ENCODE results near the gene CUX1. TPM values are rescaled to one million over a fixed set of nuclear protein-coding genes. Genes with fewer than 3 reads are reported as not detected.

The CUX1 gene
- total RNA-seq, 1 experiment from 2014 or later, result 64.3 TPM

DNA sequence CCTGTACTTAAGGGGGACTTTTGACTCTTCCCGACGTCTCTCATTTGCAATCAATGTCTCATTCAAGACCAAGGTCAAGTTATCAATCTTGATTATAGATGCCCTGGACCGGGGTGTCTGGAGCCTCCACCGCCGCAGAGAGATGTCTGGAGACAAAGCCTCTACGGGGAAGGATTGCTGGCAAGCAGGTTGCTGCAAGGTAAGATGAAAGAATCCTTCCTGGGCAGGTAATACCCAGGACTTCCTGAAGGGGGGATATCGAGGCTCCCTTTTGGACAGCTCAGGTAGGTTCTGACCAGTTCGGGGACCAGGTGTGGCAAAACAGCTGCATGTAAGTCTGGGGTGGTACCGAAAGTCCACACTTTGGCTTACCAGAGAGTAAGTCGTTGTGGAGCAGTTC is 12.5 kb upstream of the CUX1 start:
- H3K4me3 Mint-ChIP-seq, result peak overlapping the region; percentile 62
- POLR2A ChIA-PET, result interaction anchor here (0.7 to 1.0 kb wide), 3 partner anchors 61 to 209 kb away, joined by 3 to 9 read pairs (median 3); no protein-coding TSS in a partner anchor

DNA sequence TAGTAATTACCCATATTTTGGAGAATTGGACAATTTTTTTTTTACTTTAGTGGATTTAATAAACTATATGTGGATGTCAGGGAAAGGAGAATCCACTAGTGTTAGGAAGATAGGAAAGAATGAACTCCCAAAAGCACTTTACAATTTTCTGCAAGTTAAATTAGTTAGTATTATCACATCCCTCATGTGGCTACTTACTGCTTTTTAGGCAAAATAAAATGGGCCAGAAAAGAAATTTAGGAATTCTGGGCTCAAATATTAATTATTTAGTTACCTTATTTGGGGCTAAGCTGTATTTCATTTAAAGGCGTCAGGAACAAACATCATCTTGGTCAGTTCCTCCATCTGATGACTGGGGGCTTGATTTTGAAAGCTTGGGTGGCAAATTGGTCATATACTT is 4.8 kb upstream of the CUX1 start:
- CTCF ChIA-PET, result no interaction called here
- H3K4me1 Mint-ChIP-seq, result peaks cover 12% of the 10 kb centered on the region
- POLR2A ChIA-PET, result no interaction called here

More for the DNA sequence above, 12.5 kb upstream of the CUX1 start:
- Mint-ChIP-seq H3K27ac (no peak overlapping the region), H3K27me3 (ENCODE audit: low read depth) (peaks cover 17% of the 10 kb centered on the region), H3K4me1 (peaks cover 23% of the 10 kb centered on the region), H3K9me3 (no peaks in the 10 kb centered on the region), H3K36me3 (no peaks in the 10 kb centered on the region)
- TF ChIP-seq, protein P1, sequence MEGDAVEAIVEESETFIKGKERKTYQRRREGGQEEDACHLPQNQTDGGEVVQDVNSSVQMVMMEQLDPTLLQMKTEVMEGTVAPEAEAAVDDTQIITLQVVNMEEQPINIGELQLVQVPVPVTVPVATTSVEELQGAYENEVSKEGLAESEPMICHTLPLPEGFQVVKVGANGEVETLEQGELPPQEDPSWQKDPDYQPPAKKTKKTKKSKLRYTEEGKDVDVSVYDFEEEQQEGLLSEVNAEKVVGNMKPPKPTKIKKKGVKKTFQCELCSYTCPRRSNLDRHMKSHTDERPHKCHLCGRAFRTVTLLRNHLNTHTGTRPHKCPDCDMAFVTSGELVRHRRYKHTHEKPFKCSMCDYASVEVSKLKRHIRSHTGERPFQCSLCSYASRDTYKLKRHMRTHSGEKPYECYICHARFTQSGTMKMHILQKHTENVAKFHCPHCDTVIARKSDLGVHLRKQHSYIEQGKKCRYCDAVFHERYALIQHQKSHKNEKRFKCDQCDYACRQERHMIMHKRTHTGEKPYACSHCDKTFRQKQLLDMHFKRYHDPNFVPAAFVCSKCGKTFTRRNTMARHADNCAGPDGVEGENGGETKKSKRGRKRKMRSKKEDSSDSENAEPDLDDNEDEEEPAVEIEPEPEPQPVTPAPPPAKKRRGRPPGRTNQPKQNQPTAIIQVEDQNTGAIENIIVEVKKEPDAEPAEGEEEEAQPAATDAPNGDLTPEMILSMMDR (IDR thresholded peaks at IDR 0.05), result peak; percentile 82
- no peak for TF ChIP-seq NFE2L1 (CRISPR knock-in tag; IDR thresholded peaks at IDR 0.05)
- peak; percentile 90 for ATAC-seq
- peak; percentile 73 for DNase-seq (ENCODE audit: low spot score)
- CTCF ChIA-PET, result interaction anchor here (0.7 to 2.5 kb wide), 33 partner anchors 8 to 463 kb away, joined by 3 to 18 read pairs (median 4); partner anchors contain the start of gene CUX1

GRCh38 chr7:101813402-101814019 is 3.9 kb upstream of the CUX1 start:
- ChIA-PET CTCF (interaction anchor here (0.6 to 1.6 kb wide), 10 partner anchors 9 to 287 kb away, joined by 3 to 15 read pairs (median 4); no protein-coding TSS in a partner anchor), POLR2A (no interaction called here)
- peak overlapping the region; percentile 36 for H3K4me3 Mint-ChIP-seq
- H3K27me3 Mint-ChIP-seq (ENCODE audit: low read depth), result peaks cover 9% of the 10 kb centered on the region
- H3K9me3 Mint-ChIP-seq, result no peaks in the 10 kb centered on the region
- ATAC-seq, result no peak
- no peak overlapping the region for H3K27ac Mint-ChIP-seq
- DNase-seq (ENCODE audit: low spot score), result peak; percentile 7
- H3K4me1 Mint-ChIP-seq, result peaks cover 21% of the 10 kb centered on the region
- H3K36me3 Mint-ChIP-seq, result no peaks in the 10 kb centered on the region
- TF ChIP-seq ZNF671 (CRISPR knock-in tag; IDR thresholded peaks at IDR 0.05), result no peak
- TF ChIP-seq ZNF263 (CRISPR knock-in tag; IDR thresholded peaks at IDR 0.05; ENCODE audit: low read depth), result no peak
- no peak for TF ChIP-seq HMGXB4 (CRISPR knock-in tag; IDR thresholded peaks at IDR 0.05)
- TF ChIP-seq, protein P2, sequence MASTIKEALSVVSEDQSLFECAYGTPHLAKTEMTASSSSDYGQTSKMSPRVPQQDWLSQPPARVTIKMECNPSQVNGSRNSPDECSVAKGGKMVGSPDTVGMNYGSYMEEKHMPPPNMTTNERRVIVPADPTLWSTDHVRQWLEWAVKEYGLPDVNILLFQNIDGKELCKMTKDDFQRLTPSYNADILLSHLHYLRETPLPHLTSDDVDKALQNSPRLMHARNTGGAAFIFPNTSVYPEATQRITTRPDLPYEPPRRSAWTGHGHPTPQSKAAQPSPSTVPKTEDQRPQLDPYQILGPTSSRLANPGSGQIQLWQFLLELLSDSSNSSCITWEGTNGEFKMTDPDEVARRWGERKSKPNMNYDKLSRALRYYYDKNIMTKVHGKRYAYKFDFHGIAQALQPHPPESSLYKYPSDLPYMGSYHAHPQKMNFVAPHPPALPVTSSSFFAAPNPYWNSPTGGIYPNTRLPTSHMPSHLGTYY (CRISPR knock-in tag; IDR thresholded peaks at IDR 0.05), result no peak
- TF ChIP-seq, protein P3, sequence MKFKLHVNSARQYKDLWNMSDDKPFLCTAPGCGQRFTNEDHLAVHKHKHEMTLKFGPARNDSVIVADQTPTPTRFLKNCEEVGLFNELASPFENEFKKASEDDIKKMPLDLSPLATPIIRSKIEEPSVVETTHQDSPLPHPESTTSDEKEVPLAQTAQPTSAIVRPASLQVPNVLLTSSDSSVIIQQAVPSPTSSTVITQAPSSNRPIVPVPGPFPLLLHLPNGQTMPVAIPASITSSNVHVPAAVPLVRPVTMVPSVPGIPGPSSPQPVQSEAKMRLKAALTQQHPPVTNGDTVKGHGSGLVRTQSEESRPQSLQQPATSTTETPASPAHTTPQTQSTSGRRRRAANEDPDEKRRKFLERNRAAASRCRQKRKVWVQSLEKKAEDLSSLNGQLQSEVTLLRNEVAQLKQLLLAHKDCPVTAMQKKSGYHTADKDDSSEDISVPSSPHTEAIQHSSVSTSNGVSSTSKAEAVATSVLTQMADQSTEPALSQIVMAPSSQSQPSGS (CRISPR knock-in tag; IDR thresholded peaks at IDR 0.05; ENCODE audit: borderline replicate concordance, low read depth), result no peak
- TF ChIP-seq ZNF232 (CRISPR knock-in tag; IDR thresholded peaks at IDR 0.05), result no peak

More for the DNA sequence above, 4.8 kb upstream of the CUX1 start:
- H3K4me3 Mint-ChIP-seq, result no peak overlapping the region
- H3K27ac Mint-ChIP-seq, result no peak overlapping the region
- no peaks in the 10 kb centered on the region for H3K9me3 Mint-ChIP-seq
- peaks cover 9% of the 10 kb centered on the region for H3K27me3 Mint-ChIP-seq (ENCODE audit: low read depth)
- TF ChIP-seq TEAD1 (CRISPR knock-in tag; IDR thresholded peaks at IDR 0.05) (no peak), RELA (CRISPR knock-in tag; IDR thresholded peaks at IDR 0.05; ENCODE audit: borderline replicate concordance) (no peak), FOXP1 (CRISPR knock-in tag; IDR thresholded peaks at IDR 0.05; ENCODE audit: borderline replicate concordance) (no peak), FOXP4 (CRISPR knock-in tag; IDR thresholded peaks at IDR 0.05) (no peak), SMAD4 (CRISPR knock-in tag; IDR thresholded peaks at IDR 0.05) (no peak), TP53 (CRISPR knock-in tag; IDR thresholded peaks at IDR 0.05) (no peak), JUN (CRISPR knock-in tag; IDR thresholded peaks at IDR 0.05) (no peak)
- TF ChIP-seq, protein P2 (CRISPR knock-in tag; IDR thresholded peaks at IDR 0.05), result no peak
- TF ChIP-seq, protein P4, sequence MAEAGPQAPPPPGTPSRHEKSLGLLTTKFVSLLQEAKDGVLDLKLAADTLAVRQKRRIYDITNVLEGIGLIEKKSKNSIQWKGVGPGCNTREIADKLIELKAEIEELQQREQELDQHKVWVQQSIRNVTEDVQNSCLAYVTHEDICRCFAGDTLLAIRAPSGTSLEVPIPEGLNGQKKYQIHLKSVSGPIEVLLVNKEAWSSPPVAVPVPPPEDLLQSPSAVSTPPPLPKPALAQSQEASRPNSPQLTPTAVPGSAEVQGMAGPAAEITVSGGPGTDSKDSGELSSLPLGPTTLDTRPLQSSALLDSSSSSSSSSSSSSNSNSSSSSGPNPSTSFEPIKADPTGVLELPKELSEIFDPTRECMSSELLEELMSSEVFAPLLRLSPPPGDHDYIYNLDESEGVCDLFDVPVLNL (CRISPR knock-in tag; IDR thresholded peaks at IDR 0.05; ENCODE audit: borderline replicate concordance, low read depth), result no peak
- TF ChIP-seq, protein P3 (CRISPR knock-in tag; IDR thresholded peaks at IDR 0.05; ENCODE audit: borderline replicate concordance, low read depth), result no peak
- ATAC-seq, result no peak
- no peak for DNase-seq (ENCODE audit: low spot score)
- no peaks in the 10 kb centered on the region for H3K36me3 Mint-ChIP-seq
